ENCODE results near the gene PAPPA. TPM values are rescaled to one million over a fixed set of nuclear protein-coding genes. Genes with fewer than 3 reads are reported as not detected.
A peak's percentile ranks its signal among the peaks of the same experiment; 100 is the strongest.

Gene PAPPA
- polyA plus RNA-seq, 1 of the 3 experiments (the other 2 are of a cell fraction) = 44.5 TPM

DNA sequence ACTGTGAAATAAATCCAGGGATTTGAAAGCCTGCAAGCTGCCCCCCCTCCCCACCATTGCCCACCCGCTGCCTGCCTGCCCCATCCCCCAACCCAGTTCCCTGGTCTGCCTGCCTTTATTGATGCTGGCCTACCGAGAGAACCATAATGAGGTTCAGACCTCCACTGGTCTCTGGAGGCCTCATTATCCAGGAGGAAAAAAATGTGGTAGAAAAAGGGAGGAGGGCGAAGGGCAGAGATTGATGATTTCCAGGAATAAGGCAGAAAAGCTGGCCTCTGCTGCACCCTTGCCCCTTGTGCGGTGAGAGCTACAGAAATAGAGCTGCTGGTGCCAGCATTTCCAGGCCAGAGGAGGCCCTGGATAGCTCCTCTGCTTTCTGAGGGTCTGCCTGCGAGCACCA lies 216.1 kb downstream of the PAPPA start:
- Histone ChIP-seq H3K9ac (no peak overlapping the region), H4K20me1 (ENCODE audit: insufficient read depth) (peaks cover 6% of the 10 kb centered on the region), H3K79me2 (ENCODE audit: insufficient read depth) (no peaks in the 10 kb centered on the region; the same call in 1 of the 2 replicates), H2AFZ (ENCODE audit: low read depth) (no peak overlapping the region), H3K9me2 (no peaks in the 10 kb centered on the region), H3K4me2 (no peak overlapping the region), H3F3A (replicated peaks; ENCODE audit: insufficient read depth) (peaks cover 43% of the 10 kb centered on the region), H3K9me3 (no peaks in the 10 kb centered on the region), H3K4me1 (ENCODE audit: control insufficient read depth in 1 of 2, insufficient read depth in 2 of 2, low read depth in 1 of 2, low read length in 1 of 2) (peaks cover 4 to 27% of the 10 kb centered on the region in 2 experiments; a peak in 3 of 4 replicates), H3K4me3 (ENCODE audit: low read depth in 2 of 2, low read length in 1 of 2) (no peak overlapping the region), H3K27me3 (ENCODE audit: insufficient read depth) (no peaks in the 10 kb centered on the region), H3K27ac (ENCODE audit: low read depth in 2 of 2, low read length in 1 of 2) (no peak overlapping the region; a peak in 1 of 4 replicates), H3K36me3 (replicated peaks in 1 of 2; ENCODE audit: control insufficient read depth in 1 of 2, insufficient read depth in 2 of 2, low read length in 1 of 2) (peaks cover 42 to 75% of the 10 kb centered on the region in 2 experiments)
- TF ChIP-seq ELF1 (IDR thresholded peaks at IDR 0.05) (no peak), POLR2AphosphoS5 (IDR thresholded peaks at IDR 0.05; ENCODE audit: low read depth, low read length) (no peak), FOXM1 (IDR thresholded peaks at IDR 0.05; ENCODE audit: low read depth) (no peak), RAD21 (IDR thresholded peaks at IDR 0.05; ENCODE audit: low read length) (no peak), NRF1 (IDR thresholded peaks at IDR 0.05; ENCODE audit: low read depth, low read length) (no peak), FOSL2 (IDR thresholded peaks at IDR 0.05; ENCODE audit: borderline replicate concordance, low read depth) (no peak), RFX5 (IDR thresholded peaks at IDR 0.05; ENCODE audit: low read length) (no peak), CHD2 (IDR thresholded peaks at IDR 0.05; ENCODE audit: low read length, partially characterized antibody) (no peak), EZH2phosphoT487 (IDR thresholded peaks at IDR 0.05; ENCODE audit: borderline replicate concordance, low read depth) (no peak), MEF2A (IDR thresholded peaks at IDR 0.05; ENCODE audit: borderline replicate concordance, low read depth) (no peak), RXRA (IDR thresholded peaks at IDR 0.05; ENCODE audit: borderline replicate concordance, low read depth) (no peak), RCOR1 (IDR thresholded peaks at IDR 0.05; ENCODE audit: low read length) (no peak)
- TF ChIP-seq, protein P1, sequence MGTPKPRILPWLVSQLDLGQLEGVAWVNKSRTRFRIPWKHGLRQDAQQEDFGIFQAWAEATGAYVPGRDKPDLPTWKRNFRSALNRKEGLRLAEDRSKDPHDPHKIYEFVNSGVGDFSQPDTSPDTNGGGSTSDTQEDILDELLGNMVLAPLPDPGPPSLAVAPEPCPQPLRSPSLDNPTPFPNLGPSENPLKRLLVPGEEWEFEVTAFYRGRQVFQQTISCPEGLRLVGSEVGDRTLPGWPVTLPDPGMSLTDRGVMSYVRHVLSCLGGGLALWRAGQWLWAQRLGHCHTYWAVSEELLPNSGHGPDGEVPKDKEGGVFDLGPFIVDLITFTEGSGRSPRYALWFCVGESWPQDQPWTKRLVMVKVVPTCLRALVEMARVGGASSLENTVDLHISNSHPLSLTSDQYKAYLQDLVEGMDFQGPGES (IDR thresholded peaks at IDR 0.05; ENCODE audit: low read depth, low read length) = no peak
- POLR2A ChIA-PET = no interaction called here
- CTCF ChIA-PET = interaction anchor here (1.1 kb wide), 1 partner anchor 776 kb away, joined by 3 read pairs; no protein-coding TSS in a partner anchor
- peak; percentile 22 for DNase-seq
- 90% methylated on average over 5 of the region's 5 CpGs for WGBS (ENCODE audit: low lambda C conversion rate)

DNA sequence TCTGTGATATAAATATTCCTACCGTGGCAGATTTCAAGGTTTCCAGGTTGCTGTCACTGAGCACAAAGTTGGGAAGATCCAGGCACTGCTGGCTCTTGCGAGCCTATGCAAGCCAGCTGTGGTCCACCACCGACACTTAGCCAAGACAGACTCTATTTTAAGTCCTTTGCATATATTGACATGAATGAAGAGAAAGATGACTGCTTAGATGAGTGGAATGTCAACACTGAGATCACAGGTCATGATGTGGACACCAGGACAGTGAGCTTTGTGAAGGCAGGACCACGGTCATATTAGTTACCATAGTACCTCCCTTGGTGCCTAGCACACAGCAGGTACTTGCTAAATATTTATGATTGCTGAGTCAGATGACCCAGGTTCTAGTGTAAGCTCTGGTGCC lies 217.0 kb downstream of the PAPPA start:
- POLR2A ChIA-PET = no interaction called here

More for the DNA sequence above, 217.0 kb downstream of the PAPPA start:
- H3K79me2 ChIP-seq (ENCODE audit: insufficient read depth) = peaks cover 5% of the 10 kb centered on the region
- H2AFZ ChIP-seq (ENCODE audit: low read depth) = no peak overlapping the region
- DNase-seq = no peak
- no peak overlapping the region; a peak in 1 of 4 replicates for H3K27ac ChIP-seq (ENCODE audit: low read depth in 2 of 2, low read length in 1 of 2)
- no peaks in the 10 kb centered on the region for H3K9me3 ChIP-seq
- no peak overlapping the region for H3K4me2 ChIP-seq
- no peak overlapping the region for H3K4me3 ChIP-seq (ENCODE audit: low read depth in 2 of 2, low read length in 1 of 2)
- H3K4me1 ChIP-seq (ENCODE audit: control insufficient read depth in 1 of 2, insufficient read depth in 2 of 2, low read depth in 1 of 2, low read length in 1 of 2) = peaks cover 0 to 20% of the 10 kb centered on the region in 2 experiments; a peak in 2 of 4 replicates
- H3K27me3 ChIP-seq (ENCODE audit: insufficient read depth) = no peaks in the 10 kb centered on the region
- H3F3A ChIP-seq (replicated peaks; ENCODE audit: insufficient read depth) = peaks cover 51% of the 10 kb centered on the region
- peaks cover 10% of the 10 kb centered on the region for H4K20me1 ChIP-seq (ENCODE audit: insufficient read depth)
- TF ChIP-seq FOSL2 (IDR thresholded peaks at IDR 0.05; ENCODE audit: borderline replicate concordance, low read depth) (no peak), JUND (IDR thresholded peaks at IDR 0.05) (no peak), RAD21 (IDR thresholded peaks at IDR 0.05; ENCODE audit: low read length) (no peak), TCF12 (IDR thresholded peaks at IDR 0.05) (no peak), FOXM1 (IDR thresholded peaks at IDR 0.05; ENCODE audit: low read depth) (no peak), GABPA (IDR thresholded peaks at IDR 0.05; ENCODE audit: low read depth) (no peak), MXI1 (IDR thresholded peaks at IDR 0.05; ENCODE audit: low read depth, low read length) (no peak), NFIC (IDR thresholded peaks at IDR 0.05; ENCODE audit: borderline replicate concordance) (no peak), POLR2AphosphoS5 (IDR thresholded peaks at IDR 0.05; ENCODE audit: low read depth, low read length) (no peak), NRF1 (IDR thresholded peaks at IDR 0.05; ENCODE audit: low read depth, low read length) (no peak), SMC3 (IDR thresholded peaks at IDR 0.05; ENCODE audit: low read depth, low read length) (no peak)
- TF ChIP-seq, protein P2, sequence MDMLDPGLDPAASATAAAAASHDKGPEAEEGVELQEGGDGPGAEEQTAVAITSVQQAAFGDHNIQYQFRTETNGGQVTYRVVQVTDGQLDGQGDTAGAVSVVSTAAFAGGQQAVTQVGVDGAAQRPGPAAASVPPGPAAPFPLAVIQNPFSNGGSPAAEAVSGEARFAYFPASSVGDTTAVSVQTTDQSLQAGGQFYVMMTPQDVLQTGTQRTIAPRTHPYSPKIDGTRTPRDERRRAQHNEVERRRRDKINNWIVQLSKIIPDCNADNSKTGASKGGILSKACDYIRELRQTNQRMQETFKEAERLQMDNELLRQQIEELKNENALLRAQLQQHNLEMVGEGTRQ (IDR thresholded peaks at IDR 0.05; ENCODE audit: borderline replicate concordance, low read depth, low read length) = no peak
- TF ChIP-seq, protein P3, sequence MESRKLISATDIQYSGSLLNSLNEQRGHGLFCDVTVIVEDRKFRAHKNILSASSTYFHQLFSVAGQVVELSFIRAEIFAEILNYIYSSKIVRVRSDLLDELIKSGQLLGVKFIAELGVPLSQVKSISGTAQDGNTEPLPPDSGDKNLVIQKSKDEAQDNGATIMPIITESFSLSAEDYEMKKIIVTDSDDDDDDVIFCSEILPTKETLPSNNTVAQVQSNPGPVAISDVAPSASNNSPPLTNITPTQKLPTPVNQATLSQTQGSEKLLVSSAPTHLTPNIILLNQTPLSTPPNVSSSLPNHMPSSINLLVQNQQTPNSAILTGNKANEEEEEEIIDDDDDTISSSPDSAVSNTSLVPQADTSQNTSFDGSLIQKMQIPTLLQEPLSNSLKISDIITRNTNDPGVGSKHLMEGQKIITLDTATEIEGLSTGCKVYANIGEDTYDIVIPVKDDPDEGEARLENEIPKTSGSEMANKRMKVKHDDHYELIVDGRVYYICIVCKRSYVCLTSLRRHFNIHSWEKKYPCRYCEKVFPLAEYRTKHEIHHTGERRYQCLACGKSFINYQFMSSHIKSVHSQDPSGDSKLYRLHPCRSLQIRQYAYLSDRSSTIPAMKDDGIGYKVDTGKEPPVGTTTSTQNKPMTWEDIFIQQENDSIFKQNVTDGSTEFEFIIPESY (IDR thresholded peaks at IDR 0.05; ENCODE audit: borderline replicate concordance, low read depth) = no peak
- TF ChIP-seq, protein P4, sequence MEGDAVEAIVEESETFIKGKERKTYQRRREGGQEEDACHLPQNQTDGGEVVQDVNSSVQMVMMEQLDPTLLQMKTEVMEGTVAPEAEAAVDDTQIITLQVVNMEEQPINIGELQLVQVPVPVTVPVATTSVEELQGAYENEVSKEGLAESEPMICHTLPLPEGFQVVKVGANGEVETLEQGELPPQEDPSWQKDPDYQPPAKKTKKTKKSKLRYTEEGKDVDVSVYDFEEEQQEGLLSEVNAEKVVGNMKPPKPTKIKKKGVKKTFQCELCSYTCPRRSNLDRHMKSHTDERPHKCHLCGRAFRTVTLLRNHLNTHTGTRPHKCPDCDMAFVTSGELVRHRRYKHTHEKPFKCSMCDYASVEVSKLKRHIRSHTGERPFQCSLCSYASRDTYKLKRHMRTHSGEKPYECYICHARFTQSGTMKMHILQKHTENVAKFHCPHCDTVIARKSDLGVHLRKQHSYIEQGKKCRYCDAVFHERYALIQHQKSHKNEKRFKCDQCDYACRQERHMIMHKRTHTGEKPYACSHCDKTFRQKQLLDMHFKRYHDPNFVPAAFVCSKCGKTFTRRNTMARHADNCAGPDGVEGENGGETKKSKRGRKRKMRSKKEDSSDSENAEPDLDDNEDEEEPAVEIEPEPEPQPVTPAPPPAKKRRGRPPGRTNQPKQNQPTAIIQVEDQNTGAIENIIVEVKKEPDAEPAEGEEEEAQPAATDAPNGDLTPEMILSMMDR (IDR thresholded peaks at IDR 0.05) = no peak
- TF ChIP-seq, protein P5, sequence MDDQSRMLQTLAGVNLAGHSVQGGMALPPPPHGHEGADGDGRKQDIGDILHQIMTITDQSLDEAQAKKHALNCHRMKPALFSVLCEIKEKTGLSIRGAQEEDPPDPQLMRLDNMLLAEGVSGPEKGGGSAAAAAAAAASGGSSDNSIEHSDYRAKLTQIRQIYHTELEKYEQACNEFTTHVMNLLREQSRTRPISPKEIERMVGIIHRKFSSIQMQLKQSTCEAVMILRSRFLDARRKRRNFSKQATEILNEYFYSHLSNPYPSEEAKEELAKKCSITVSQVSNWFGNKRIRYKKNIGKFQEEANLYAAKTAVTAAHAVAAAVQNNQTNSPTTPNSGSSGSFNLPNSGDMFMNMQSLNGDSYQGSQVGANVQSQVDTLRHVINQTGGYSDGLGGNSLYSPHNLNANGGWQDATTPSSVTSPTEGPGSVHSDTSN (IDR thresholded peaks at IDR 0.05) = no peak
- CTCF ChIA-PET = interaction anchor here (0.8 to 1.1 kb wide), 2 partner anchors 219 to 777 kb away, joined by 3 to 4 read pairs; no protein-coding TSS in a partner anchor
- H3K9me2 ChIP-seq = no peaks in the 10 kb centered on the region
- H3K9ac ChIP-seq = no peak overlapping the region
- WGBS (ENCODE audit: low lambda C conversion rate) = 98% methylated on average over 4 of the region's 4 CpGs
- peaks cover 46 to 83% of the 10 kb centered on the region in 2 experiments for H3K36me3 ChIP-seq (replicated peaks in 1 of 2; ENCODE audit: control insufficient read depth in 1 of 2, insufficient read depth in 2 of 2, low read length in 1 of 2)
